Measurements from ENCODE around the gene ATG13. TPM values are rescaled to one million over a fixed set of nuclear protein-coding genes. Genes with fewer than 3 reads are reported as not detected.
A peak's percentile ranks its signal among the peaks of the same experiment; 100 is the strongest.

Gene ATG13
- total and polyA plus RNA-seq, 2 of the 4 experiments (the other 2 are of a cell fraction) = 43.0 to 49.7 TPM

- Histone ChIP-seq H3K56ac (ENCODE audit: extremely low read depth, insufficient read depth, low read length) (no peak overlapping the region), H3K9me1 (ENCODE audit: insufficient read depth, low read length) (peaks cover 12% of the 10 kb centered on the region; the same call in 1 of the 2 replicates), H2AK9ac (replicated peaks; ENCODE audit: low read depth, low read length, poor library complexity) (peak overlapping the region; percentile 55), H2BK5ac (ENCODE audit: low read depth, low read length, poor library complexity, severe bottlenecking) (no peak overlapping the region), H3K9me3 (ENCODE audit: control insufficient read depth, insufficient read depth, low read length) (no peaks in the 10 kb centered on the region), H3K23ac (ENCODE audit: low read depth, low read length) (no peak overlapping the region), H3K4me3 (ENCODE audit: insufficient read depth, low read depth, low read length) (no peak overlapping the region), H3K4me2 (ENCODE audit: low read depth, low read length) (no peak overlapping the region), H4K20me1 (ENCODE audit: insufficient read depth, low read length) (0 out of 2 replicates have a peak, but pooled peaks cover 12% of the 10 kb centered on the region), H3K27ac (ENCODE audit: insufficient read depth, low read length) (no peak overlapping the region), H3K9ac (ENCODE audit: low read depth, low read length) (no peak overlapping the region), H3K79me1 (ENCODE audit: low read depth in 1 of 2, low read length in 2 of 2) (peaks cover 34 to 65% of the 10 kb centered on the region in 2 experiments), H2AK5ac (ENCODE audit: low read depth, low read length) (no peak overlapping the region), H4K8ac (ENCODE audit: low read depth in 2 of 2, low read length in 2 of 2) (no peak overlapping the region), H2BK15ac (ENCODE audit: low read depth, low read length) (no peak overlapping the region), H3K4me1 (ENCODE audit: control insufficient read depth, insufficient read depth, low read length) (peaks cover 13% of the 10 kb centered on the region), H2BK120ac (ENCODE audit: low read depth, low read length) (no peak overlapping the region), H3K14ac (replicated peaks; ENCODE audit: low read depth, low read length) (no peak overlapping the region), H3K4ac (ENCODE audit: low read depth, low read length) (no peak overlapping the region), H4K5ac (ENCODE audit: low read depth, low read length) (no peak overlapping the region), H2AFZ (replicated peaks; ENCODE audit: low read length, poor library complexity) (no peak overlapping the region), H2BK20ac (ENCODE audit: low read depth, low read length) (no peak overlapping the region), H3K18ac (ENCODE audit: low read depth, low read length) (no peak overlapping the region), H3K27me3 (ENCODE audit: control insufficient read depth, insufficient read depth, low read length) (no peaks in the 10 kb centered on the region), H4K91ac (ENCODE audit: insufficient read depth, low read depth, low read length) (no peak overlapping the region), H3K36me3 (ENCODE audit: control insufficient read depth, insufficient read depth, low read length) (peaks cover 54% of the 10 kb centered on the region)
- in situ Hi-C loops (cut with MboI; ENCODE audit: low sequenced_read_pairs) (no loop called here), intact Hi-C loops (cut with micrococcal nuclease) (no loop called here), dilution Hi-C loops (cut with HindIII; ENCODE audit: low sequenced_read_pairs, unreplicated experiment) (no loop called here)
- WGBS, 2 experiments (ENCODE audit: extremely low coverage in 2 of 2, insufficient read length in 1 of 2) = 100% methylated on average over 1 of the region's 7 CpGs; no CpG with 5 or more reads in 1 of the 2 experiments
- no peak for ATAC-seq (ENCODE audit: low read depth)
- no TSS peak for BruUV-seq (replicated peaks)
- ChIA-PET CTCF (no interaction called here), POLR2A (ENCODE audit: unreplicated experiment) (no interaction called here)
- TF ChIP-seq, protein P1, sequence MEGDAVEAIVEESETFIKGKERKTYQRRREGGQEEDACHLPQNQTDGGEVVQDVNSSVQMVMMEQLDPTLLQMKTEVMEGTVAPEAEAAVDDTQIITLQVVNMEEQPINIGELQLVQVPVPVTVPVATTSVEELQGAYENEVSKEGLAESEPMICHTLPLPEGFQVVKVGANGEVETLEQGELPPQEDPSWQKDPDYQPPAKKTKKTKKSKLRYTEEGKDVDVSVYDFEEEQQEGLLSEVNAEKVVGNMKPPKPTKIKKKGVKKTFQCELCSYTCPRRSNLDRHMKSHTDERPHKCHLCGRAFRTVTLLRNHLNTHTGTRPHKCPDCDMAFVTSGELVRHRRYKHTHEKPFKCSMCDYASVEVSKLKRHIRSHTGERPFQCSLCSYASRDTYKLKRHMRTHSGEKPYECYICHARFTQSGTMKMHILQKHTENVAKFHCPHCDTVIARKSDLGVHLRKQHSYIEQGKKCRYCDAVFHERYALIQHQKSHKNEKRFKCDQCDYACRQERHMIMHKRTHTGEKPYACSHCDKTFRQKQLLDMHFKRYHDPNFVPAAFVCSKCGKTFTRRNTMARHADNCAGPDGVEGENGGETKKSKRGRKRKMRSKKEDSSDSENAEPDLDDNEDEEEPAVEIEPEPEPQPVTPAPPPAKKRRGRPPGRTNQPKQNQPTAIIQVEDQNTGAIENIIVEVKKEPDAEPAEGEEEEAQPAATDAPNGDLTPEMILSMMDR (conservative IDR thresholded peaks at IDR 0.05; ENCODE audit: low read depth, low read length) = no peak
- TF ChIP-seq MAZ (IDR thresholded peaks at IDR 0.05; ENCODE audit: borderline replicate concordance, low read depth, low read length) (no peak), RFX5 (IDR thresholded peaks at IDR 0.05; ENCODE audit: low read depth, low read length) (no peak), POLR2A (IDR thresholded peaks at IDR 0.05; ENCODE audit: low read depth, low read length) (no peak), CEBPB (IDR thresholded peaks at IDR 0.05; ENCODE audit: low read depth, low read length) (no peak)
- DNase-seq = no peak
Observed at GRCh38 chr11:46694607-46695006, 77.3 kb downstream of the ATG13 start.

All from IMR-90 (cell line).